K562 (cell line): ENCODE results near the gene AKT1S1.

ENCODE experiments used
- BRCA1 ChIP-seq, 2 experiments: fragments of 450-650 bp in 1 of 2; sonication (generic) in 1 of 2; formaldehyde crosslinking in 1 of 2; IDR thresholded peaks; 2 replicates each; pipeline versions ENCODE4 v1.5.0 to v1.6.1; 2017 to 2020; ENCODE audit warnings: mild to moderate bottlenecking in 1 of 2, missing genetic modification reagents in 1 of 2
- LEF1 ChIP-seq: fragments of 450-650 bp; IDR thresholded peaks from 2 replicates; pipeline ENCODE4 v1.6.1; 2016; ENCODE audit warnings: mild to moderate bottlenecking
- SMAD1 ChIP-seq: fragments of 150-350 bp; IDR thresholded peaks from 2 replicates; pipeline ENCODE4 v1.6.1; 2014; ENCODE audit warnings: low read length, low read depth; ENCODE audit not compliant: partially characterized antibody
- ZNF121 ChIP-seq: sonication (generic); formaldehyde crosslinking; conservative IDR thresholded peaks from 2 replicates; pipeline ENCODE4 v1.8.0; 2022; ENCODE audit warnings: missing genetic modification reagents
- TF ChIP-seq, protein P1 (sequence below), 3 experiments: IDR thresholded peaks in 2 of 3; conservative IDR thresholded peaks in 1 of 3; 2 replicates each; pipeline ENCODE4 v1.5.1; 2011 to 2012; ENCODE audit warnings: low read length in 3 of 3, mild to moderate bottlenecking in 3 of 3, control low read depth in 2 of 3, improper control_type of control experiment in 1 of 3, inconsistent platforms in 1 of 3, low read depth in 1 of 3, mixed read lengths in 1 of 3, moderate library complexity in 1 of 3; ENCODE audit not compliant: insufficient read depth in 2 of 3
- TF ChIP-seq, protein P2 (sequence below): sonication (generic); formaldehyde crosslinking; IDR thresholded peaks from 2 replicates; pipeline ENCODE4 v1.8.1; 2023; ENCODE audit warnings: mild to moderate bottlenecking, missing genetic modification reagents
- TF ChIP-seq, protein P3 (sequence below): fragments of 450-650 bp; IDR thresholded peaks from 2 replicates; pipeline ENCODE4 v1.6.1; 2018; ENCODE audit not compliant: partially characterized antibody
- TF ChIP-seq, protein P4 (sequence below): IDR thresholded peaks from 3 replicates; pipeline ENCODE4 v1.6.1; 2011; ENCODE audit warnings: borderline replicate concordance, mild to moderate bottlenecking, moderate library complexity; ENCODE audit not compliant: insufficient read length; ENCODE audit errors: extremely low read depth

- TF ChIP-seq, protein P1, sequence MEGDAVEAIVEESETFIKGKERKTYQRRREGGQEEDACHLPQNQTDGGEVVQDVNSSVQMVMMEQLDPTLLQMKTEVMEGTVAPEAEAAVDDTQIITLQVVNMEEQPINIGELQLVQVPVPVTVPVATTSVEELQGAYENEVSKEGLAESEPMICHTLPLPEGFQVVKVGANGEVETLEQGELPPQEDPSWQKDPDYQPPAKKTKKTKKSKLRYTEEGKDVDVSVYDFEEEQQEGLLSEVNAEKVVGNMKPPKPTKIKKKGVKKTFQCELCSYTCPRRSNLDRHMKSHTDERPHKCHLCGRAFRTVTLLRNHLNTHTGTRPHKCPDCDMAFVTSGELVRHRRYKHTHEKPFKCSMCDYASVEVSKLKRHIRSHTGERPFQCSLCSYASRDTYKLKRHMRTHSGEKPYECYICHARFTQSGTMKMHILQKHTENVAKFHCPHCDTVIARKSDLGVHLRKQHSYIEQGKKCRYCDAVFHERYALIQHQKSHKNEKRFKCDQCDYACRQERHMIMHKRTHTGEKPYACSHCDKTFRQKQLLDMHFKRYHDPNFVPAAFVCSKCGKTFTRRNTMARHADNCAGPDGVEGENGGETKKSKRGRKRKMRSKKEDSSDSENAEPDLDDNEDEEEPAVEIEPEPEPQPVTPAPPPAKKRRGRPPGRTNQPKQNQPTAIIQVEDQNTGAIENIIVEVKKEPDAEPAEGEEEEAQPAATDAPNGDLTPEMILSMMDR (IDR thresholded peaks at IDR 0.05 in 2 of 3, conservative IDR thresholded peaks at IDR 0.05 in 1 of 3; ENCODE audit: insufficient read depth in 2 of 3, low read depth in 1 of 3, low read length in 3 of 3), result no peak
- TF ChIP-seq, protein P2, sequence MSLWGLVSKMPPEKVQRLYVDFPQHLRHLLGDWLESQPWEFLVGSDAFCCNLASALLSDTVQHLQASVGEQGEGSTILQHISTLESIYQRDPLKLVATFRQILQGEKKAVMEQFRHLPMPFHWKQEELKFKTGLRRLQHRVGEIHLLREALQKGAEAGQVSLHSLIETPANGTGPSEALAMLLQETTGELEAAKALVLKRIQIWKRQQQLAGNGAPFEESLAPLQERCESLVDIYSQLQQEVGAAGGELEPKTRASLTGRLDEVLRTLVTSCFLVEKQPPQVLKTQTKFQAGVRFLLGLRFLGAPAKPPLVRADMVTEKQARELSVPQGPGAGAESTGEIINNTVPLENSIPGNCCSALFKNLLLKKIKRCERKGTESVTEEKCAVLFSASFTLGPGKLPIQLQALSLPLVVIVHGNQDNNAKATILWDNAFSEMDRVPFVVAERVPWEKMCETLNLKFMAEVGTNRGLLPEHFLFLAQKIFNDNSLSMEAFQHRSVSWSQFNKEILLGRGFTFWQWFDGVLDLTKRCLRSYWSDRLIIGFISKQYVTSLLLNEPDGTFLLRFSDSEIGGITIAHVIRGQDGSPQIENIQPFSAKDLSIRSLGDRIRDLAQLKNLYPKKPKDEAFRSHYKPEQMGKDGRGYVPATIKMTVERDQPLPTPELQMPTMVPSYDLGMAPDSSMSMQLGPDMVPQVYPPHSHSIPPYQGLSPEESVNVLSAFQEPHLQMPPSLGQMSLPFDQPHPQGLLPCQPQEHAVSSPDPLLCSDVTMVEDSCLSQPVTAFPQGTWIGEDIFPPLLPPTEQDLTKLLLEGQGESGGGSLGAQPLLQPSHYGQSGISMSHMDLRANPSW (CRISPR knock-in tag), result no peak
- TF ChIP-seq, protein P3, sequence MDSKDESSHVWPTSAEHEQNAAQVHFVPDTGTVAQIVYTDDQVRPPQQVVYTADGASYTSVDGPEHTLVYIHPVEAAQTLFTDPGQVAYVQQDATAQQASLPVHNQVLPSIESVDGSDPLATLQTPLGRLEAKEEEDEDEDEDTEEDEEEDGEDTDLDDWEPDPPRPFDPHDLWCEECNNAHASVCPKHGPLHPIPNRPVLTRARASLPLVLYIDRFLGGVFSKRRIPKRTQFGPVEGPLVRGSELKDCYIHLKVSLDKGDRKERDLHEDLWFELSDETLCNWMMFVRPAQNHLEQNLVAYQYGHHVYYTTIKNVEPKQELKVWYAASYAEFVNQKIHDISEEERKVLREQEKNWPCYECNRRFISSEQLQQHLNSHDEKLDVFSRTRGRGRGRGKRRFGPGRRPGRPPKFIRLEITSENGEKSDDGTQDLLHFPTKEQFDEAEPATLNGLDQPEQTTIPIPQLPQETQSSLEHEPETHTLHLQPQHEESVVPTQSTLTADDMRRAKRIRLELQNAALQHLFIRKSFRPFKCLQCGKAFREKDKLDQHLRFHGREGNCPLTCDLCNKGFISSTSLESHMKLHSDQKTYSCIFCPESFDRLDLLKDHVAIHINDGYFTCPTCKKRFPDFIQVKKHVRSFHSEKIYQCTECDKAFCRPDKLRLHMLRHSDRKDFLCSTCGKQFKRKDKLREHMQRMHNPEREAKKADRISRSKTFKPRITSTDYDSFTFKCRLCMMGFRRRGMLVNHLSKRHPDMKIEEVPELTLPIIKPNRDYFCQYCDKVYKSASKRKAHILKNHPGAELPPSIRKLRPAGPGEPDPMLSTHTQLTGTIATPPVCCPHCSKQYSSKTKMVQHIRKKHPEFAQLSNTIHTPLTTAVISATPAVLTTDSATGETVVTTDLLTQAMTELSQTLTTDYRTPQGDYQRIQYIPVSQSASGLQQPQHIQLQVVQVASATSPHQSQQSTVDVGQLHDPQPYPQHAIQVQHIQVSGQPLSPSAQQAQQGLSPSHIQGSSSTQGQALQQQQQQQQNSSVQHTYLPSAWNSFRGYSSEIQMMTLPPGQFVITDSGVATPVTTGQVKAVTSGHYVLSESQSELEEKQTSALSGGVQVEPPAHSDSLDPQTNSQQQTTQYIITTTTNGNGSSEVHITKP, result no peak
- TF ChIP-seq BRCA1 (IDR thresholded peaks at IDR 0.05), result no peak
- no peak for TF ChIP-seq BRCA1 (CRISPR knock-in tag; IDR thresholded peaks at IDR 0.05)
- TF ChIP-seq SMAD1, result no peak
- TF ChIP-seq ZNF121 (CRISPR knock-in tag), result no peak
- TF ChIP-seq LEF1, result no peak
- TF ChIP-seq, protein P4, sequence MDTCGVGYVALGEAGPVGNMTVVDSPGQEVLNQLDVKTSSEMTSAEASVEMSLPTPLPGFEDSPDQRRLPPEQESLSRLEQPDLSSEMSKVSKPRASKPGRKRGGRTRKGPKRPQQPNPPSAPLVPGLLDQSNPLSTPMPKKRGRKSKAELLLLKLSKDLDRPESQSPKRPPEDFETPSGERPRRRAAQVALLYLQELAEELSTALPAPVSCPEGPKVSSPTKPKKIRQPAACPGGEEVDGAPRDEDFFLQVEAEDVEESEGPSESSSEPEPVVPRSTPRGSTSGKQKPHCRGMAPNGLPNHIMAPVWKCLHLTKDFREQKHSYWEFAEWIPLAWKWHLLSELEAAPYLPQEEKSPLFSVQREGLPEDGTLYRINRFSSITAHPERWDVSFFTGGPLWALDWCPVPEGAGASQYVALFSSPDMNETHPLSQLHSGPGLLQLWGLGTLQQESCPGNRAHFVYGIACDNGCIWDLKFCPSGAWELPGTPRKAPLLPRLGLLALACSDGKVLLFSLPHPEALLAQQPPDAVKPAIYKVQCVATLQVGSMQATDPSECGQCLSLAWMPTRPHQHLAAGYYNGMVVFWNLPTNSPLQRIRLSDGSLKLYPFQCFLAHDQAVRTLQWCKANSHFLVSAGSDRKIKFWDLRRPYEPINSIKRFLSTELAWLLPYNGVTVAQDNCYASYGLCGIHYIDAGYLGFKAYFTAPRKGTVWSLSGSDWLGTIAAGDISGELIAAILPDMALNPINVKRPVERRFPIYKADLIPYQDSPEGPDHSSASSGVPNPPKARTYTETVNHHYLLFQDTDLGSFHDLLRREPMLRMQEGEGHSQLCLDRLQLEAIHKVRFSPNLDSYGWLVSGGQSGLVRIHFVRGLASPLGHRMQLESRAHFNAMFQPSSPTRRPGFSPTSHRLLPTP, result no peak
These were observed 32.7 kb downstream of the AKT1S1 start for GRCh38 chr19:49844138-49845095.
